Measurements from ENCODE around the gene CFAP61.
A peak's percentile ranks its signal among the peaks of the same experiment; 100 is the strongest.
"Not testable (repeated sequence)": the region's sequence is repeated elsewhere in the genome, so short reads cannot be mapped to it uniquely, and the experiment has no call there.

CFAP61 gene, protein sequence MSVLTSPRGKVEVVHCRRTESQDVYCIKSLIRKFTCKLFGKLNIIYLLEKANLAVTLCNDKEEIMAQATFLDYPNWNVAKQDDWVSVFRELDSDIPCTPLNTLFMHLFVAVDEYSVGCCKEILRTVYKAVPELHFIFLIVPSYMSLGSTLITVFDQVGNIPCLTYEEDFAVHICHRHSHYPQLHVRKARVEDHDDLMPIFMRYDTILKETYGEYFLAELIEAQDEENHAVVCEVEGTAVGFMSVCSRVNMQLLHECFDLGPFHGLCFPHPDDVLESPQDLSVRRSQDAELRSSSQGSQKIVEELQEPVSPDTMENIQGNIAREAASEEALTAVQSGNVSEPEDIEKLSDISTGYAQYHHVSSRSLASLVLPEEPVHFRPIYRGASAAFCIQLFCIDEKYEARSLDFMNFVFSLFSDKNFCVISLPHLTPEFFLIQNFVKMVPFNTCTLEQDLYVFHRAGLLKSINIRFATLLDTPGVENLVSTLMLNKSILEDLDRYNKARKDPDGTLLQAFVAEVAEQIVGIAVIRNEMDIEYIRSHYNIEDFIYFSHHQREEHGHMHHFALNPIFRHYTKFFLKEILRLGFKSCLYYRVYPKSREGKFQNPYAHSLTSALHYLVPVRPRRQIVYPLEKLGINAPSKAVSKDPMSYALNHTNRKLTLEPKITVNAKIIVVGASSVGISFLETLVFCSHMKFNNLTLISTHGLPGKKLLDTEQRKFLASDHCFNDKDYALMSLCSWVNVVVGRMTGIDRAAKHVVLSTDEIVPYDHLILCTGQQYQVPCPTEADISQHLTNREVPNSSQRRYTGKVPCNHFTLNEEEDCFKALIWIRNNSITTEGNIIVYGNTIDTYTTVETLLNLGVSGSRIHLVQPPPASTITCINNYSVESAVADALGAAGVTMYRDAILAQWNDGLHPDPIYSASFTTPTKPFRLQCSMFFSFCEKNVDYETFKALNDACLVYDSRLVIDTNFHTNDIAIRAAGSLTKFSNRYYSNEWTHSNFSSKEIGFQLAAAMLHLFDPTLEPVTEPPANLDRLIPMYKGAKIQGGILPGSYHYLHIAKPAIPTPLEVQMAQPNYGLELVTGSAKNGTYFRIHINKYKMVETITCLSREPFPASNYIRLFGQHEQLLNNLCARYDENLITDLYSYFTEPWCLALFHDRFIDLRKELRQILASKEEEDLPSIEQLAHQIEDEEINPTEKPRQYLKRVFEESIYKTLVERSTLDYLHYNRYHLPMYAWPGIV

DNA sequence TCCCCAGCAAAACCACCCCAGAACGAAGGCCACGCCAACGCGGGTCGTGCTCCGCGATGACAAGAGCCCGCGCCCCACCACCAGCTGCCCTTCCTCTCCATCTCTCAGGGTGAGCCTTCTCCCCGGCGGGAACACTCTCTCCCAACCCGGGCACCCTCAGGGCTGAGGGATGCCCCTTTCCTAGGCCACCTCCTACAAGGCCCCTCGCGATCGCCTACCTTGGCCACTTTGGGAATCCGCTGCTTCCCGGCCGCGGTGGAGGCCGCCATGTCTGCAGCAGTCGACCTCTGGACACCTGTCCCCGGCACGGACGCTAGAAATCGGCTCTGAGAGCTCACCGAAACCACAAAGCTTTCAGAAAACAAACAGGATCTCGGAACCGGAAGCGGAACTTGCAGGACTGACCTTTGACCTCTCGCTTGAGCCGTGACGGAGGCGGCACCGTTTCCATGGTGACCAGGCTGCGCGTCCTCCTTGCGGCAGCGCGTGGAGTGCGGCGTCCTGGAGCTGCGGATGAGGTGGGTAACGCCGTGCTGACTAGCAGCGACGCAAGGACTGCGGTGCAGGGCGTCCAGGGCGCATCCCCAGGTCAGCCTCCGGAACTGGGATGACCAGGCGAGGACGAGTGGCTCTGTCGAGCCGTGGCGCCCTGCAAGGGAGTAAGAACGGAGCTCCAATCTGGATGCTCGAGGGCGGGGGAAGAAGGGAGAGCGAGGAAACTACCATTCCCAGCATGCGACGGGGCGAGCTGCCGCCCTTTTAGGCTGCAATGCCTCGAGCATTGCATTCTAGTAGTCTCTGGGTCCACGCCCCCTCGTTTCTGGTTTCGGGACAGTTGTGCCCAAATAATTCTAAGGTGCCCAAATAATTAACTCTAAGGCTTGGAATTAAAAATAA lies at the start of gene CFAP61, which contains the start of gene CRNKL1:
TSS of gene CFAP61 (plus strand) at position 459 of the 897 bp plus-strand sequence. CDS start 4,122 bp downstream, outside the sequence.
TSS of gene CRNKL1 (minus strand) at position 393 of the 897 bp plus-strand sequence. CDS start at position 269, 124 bp downstream.
- DNase-seq (ENCODE audit: low read depth in 2 of 2, low spot score in 1 of 2), result peak; percentile 91 to 95

- no peak for DNase-seq (ENCODE audit: low read depth in 2 of 2, low spot score in 1 of 2)
Measured at GRCh38 chr20:20003031-20003954, 49.0 kb upstream of the CFAP61 start.

GRCh38 chr20:20003955-20004322 lies 48.4 kb upstream of the CFAP61 start:
- not testable (repeated sequence) for DNase-seq (ENCODE audit: low read depth in 2 of 2, low spot score in 1 of 2)

GRCh38 chr20:20005342-20005741 lies 47.0 kb upstream of the CFAP61 start:
- DNase-seq (ENCODE audit: low read depth in 2 of 2, low spot score in 1 of 2), result no peak

DNA sequence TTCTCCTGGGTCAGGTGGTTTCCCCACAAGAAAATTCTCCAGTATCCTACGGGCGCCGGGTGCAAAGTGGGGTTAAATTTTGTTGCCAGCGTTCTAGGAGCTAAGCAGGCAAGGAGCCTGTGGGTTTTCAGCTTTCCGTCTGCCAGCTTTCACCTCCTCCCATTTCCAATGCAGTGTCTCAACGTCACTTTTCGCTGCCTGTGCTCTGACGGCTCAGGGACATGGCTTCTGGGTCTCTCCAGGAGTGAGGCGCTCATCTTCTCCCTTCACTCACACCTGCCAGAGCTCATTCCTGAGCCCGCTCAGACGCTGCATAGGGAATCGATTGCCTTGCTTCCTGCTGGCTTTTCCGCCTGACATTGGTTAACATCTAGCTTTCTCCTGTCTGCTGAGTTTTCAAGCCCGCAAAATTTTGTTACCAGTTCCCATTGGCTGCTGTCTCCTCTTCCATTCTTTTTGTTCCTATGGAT lies 42.5 kb upstream of the CFAP61 start:
- no peak for DNase-seq (ENCODE audit: low read depth in 2 of 2, low spot score in 1 of 2)

- no peak for DNase-seq (ENCODE audit: low read depth in 2 of 2, low spot score in 1 of 2)
Measured at GRCh38 chr20:20010639-20011500, 41.5 kb upstream of the CFAP61 start.

DNA sequence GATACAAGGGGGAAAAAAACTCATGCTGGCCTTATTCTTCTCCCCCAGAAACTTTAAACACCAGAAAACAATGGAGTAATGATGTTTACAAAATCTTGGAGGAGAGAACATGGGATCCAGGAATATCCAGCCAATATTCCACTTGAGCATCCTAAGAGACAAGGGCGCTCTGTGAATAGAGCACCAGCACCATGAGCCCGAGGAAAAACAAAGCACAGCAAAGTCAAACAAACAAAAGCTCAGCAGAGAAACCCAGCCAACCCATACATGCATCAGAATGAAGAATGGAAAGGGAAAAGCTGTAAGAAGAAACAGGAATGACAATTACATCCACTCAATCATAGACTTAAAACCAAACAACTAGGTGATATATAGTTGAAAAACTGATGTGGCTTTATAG lies 39.8 kb upstream of the CFAP61 start:
- no peak for DNase-seq (ENCODE audit: low read depth in 2 of 2, low spot score in 1 of 2)

DNA sequence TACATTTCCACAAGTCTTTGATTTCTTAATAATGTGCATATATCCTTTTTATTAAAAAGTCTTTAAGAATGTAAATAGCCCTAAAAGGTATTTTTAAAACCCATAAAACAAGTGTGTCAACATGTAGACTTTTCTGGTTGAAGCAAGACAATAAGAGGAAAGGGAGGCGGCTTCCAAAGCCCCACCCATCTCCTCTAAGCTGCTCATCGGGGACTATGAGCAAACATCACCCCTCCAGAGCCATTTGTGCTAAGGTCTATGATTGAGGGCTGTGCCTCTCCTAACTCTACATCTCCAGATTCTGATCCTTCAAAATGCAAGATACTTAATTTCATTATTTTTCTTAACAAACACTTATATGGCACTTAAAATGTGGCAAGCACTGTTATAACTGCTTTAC lies 37.7 kb upstream of the CFAP61 start:
- DNase-seq (ENCODE audit: low read depth in 2 of 2, low spot score in 1 of 2), result no peak

DNA sequence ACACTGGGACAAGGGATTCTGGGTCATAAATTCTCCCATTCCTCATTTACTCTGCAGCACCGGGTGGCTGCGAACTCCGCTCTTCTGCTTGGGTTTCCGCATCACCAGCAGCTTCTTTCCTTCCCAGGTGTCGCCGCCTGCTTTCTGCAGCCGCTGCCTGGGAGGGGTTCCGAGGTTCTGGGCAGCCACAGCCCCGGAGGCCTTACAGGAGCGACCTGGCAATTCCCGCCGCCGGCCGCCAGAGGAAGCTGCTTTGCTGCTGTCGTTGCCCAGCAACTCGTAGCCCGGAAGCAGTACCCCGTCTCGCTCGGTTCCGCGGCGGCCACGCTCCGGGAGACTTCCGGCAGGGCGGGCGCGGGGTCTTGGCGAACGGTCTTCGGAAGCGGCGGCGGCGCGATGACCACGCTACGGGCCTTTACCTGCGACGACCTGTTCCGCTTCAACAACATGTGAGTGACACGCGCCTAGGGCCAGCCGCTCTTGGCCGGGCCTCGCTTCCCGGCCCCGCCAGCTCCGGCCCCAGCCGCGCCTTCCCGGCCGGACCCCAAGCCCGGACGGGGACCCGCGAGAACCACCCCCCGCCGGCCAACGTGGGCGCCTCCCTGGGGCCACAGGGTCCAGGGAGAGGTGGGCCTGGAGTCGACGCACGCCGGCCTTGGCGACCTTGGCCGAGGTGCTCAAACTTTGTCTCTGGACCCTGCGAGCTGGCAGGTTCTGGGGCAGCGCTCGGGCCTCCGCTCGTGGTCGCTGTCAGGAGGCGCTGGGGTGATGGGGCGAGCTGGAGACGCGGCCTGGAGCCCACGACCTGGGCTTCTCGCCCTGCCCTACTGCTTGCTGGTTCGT lies 35.1 kb upstream of the CFAP61 start, which contains the start of gene NAA20:
TSS of gene NAA20 (plus strand) at position 362 of the 843 bp plus-strand sequence. CDS start at position 397, 35 bp downstream.
- peak; percentile 76 to 81 for DNase-seq (ENCODE audit: low read depth in 2 of 2, low spot score in 1 of 2)

DNA sequence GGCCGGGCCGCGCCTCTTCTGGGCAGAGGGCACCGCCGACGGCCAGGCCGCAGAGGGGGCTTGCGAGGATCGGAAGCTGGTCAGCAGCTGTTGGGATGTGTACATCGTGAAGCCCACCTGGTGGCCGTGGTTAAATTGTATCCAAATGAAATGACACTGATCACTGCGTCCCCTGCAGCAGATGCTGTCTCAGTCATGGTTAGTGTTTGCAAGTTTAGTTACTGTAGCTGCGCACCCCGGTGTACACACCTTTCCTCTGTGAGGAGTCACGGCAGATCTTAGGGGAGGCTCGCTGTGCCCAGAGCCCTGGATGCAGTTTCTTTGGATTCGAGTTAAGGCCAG lies 34.5 kb upstream of the CFAP61 start:
- no peak for DNase-seq (ENCODE audit: low read depth in 2 of 2, low spot score in 1 of 2)

- DNase-seq (ENCODE audit: low read depth in 2 of 2, low spot score in 1 of 2), result no peak
Measured at GRCh38 chr20:20018366-20018765, 34.0 kb upstream of the CFAP61 start.

GRCh38 chr20:20019123-20019522 lies 33.2 kb upstream of the CFAP61 start:
- no peak for DNase-seq (ENCODE audit: low read depth in 2 of 2, low spot score in 1 of 2)

GRCh38 chr20:20020908-20021307 lies 31.4 kb upstream of the CFAP61 start:
- DNase-seq (ENCODE audit: low read depth in 2 of 2, low spot score in 1 of 2), result no peak

GRCh38 chr20:20021835-20022234 lies 30.5 kb upstream of the CFAP61 start:
- no peak for DNase-seq (ENCODE audit: low read depth in 2 of 2, low spot score in 1 of 2)

GRCh38 chr20:20022498-20022897 lies 29.8 kb upstream of the CFAP61 start:
- no peak for DNase-seq (ENCODE audit: low read depth in 2 of 2, low spot score in 1 of 2)

- DNase-seq (ENCODE audit: low read depth in 2 of 2, low spot score in 1 of 2), result no peak
Measured at GRCh38 chr20:20023395-20023794, 28.9 kb upstream of the CFAP61 start.

DNA sequence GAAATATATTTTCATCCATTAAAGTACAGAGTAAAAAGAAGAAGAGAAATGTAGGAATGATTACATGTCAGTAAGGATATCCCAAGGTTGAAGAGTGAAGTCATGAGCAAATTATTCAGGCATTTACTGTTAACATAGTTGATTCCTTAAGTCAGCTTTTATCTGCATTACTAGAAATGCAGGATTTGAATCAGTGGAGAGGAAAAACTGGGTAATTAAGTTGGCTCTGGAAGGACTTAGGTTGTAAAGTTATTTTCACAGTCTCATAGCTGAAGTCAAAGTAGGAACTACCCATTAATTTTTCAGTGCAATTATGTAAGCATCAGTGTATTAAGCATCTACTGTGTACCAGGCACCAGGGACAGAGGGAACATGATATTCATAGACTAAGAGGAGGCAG lies 27.4 kb upstream of the CFAP61 start:
- no peak for DNase-seq (ENCODE audit: low read depth in 2 of 2, low spot score in 1 of 2)

Data from stimulated activated CD8-positive, alpha-beta memory T cell treated with anti-CD3 and anti-CD28 coated beads, Interleukin-4, amount 100 ng/mL, for 4 hours (primary cell).